HG03097 (cell line): ENCODE data around the gene RABGEF1.
"Not testable (repeated sequence)": the region's sequence is repeated elsewhere in the genome, so short reads cannot be mapped to it uniquely, and the experiment has no call there.

Experiments
- ATAC-seq: cut with Tn5 transposase; IDR thresholded peaks from one replicate; pipeline ENCODE4 v1.9.1; 2021; ENCODE audit not compliant: unreplicated experiment, low FRiP score

RABGEF1 gene

GRCh38 chr7:66763633-66764355, 23.3 kb downstream of the RABGEF1 start:
- not testable (repeated sequence) for ATAC-seq

GRCh38 chr7:66764905-66765304, 24.4 kb downstream of the RABGEF1 start:
- ATAC-seq: not testable (repeated sequence)

DNA sequence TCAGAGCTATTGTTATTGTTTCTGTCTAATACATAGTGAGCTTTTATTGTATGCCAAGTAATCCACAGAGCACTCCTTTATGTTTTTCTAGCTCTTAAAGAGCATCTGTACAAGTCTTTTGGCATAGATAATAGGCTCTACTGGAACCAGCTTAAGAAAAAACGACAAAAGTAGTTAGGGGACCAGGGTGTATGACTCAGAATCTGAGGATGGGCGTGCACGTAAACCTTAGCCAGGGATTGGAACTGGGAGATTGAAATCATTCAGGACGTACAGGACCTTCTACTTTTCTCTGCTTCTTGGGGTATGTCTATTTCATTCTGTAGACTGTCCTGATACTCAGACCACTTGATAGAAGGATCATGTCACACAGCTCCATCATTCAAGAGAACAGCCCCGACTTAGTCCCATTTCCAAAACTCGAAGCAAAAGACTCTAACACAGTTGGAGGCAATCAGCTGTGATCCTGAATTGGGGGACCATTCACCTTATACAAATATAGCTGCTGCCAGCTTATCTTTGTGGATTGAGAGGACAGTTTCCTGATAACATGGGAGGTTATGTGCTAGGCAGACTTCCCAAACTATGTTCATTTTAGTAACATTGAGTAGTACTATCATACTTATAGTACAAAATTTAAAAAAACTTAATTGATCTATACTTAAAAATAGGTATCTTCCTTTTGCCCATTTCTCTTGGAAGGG, 24.9 kb downstream of the RABGEF1 start:
- ATAC-seq: not testable (repeated sequence)

DNA sequence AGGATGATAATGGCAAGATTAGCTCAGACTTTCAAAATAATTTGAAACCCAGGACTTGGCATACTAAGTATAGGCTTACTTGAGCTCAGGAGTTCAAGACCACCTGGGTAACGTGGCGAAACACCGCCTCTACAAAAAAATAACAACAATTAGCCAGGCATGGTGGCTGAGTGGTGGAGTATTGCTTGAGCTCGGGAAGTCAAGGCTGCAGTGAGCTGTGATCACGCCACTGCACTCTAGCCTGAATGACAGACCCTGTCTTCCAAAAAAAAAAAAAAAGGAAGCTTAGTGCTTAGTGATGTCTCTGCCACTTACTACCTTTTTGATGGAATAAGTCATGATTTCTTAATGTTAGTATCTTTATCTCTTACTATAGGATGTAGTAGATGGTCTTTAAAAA, 25.5 kb downstream of the RABGEF1 start:
- ATAC-seq: no peak

GRCh38 chr7:66767486-66767885, 27.0 kb downstream of the RABGEF1 start:
- ATAC-seq: not testable (repeated sequence)

DNA sequence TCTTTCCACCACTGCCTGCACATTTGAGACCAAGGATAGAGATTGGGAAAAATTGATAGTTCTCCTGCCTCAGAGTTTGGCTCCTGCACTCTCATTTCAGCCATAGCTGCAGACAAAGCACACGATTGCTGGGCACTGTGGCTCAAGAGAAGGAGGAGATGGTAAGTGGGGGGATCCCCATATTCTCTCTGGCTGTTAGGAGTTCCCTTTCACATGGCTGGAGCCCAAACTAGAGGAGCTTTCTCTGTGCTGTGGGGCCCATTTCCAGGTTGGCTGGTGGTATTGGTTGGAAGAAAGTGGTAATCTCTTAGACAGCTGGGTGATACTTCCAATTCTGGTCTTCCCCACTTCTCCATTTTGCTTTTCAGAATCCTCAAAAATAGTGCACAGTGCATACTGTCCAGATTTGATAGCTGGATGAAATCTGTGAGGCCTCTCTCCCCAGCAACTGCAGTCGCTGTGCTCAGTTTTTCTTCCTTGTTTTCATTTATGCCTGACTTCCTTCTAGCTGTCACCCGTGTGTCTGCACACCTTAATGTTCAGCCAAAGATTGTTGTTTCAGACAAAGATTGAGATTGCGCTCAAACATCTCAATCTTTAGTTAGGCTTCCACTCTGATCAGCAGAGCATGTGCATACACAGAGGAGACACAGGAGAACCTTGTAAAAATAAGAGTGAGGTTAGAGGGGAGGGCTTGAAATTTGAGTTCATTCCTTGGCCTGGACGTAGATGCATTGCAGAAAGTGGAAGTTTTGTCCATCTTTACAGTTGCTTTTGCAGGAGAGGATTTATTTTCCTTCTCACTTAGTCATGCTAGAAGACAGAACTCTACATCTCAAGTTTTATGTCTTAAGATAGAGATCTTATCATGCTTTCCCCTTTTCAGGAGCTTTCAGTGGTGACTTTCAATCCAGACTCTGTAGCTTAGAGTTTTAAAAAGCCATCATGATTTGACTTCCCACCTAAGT, 28.6 kb downstream of the RABGEF1 start:
- no peak for ATAC-seq

- no peak for ATAC-seq
These were observed 29.4 kb downstream of the RABGEF1 start for GRCh38 chr7:66769833-66770512.

DNA sequence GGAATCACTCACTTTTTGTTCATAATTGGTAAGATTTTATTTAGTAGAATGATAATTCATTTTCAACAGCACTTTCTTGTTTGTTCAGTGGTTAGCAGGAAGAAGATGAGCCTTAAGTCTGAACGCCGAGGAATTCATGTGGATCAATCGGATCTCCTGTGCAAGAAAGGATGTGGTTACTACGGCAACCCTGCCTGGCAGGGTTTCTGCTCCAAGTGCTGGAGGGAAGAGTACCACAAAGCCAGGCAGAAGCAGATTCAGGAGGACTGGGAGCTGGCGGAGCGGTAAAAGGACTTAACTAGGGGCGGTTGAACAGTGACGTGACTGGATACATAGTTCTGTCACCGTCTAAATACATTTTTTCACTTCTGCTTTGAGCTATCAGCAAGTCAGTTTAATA, 31.3 kb downstream of the RABGEF1 start:
- ATAC-seq: no peak

- ATAC-seq: not testable (repeated sequence)
These were observed 33.2 kb downstream of the RABGEF1 start for GRCh38 chr7:66773744-66774143.

DNA sequence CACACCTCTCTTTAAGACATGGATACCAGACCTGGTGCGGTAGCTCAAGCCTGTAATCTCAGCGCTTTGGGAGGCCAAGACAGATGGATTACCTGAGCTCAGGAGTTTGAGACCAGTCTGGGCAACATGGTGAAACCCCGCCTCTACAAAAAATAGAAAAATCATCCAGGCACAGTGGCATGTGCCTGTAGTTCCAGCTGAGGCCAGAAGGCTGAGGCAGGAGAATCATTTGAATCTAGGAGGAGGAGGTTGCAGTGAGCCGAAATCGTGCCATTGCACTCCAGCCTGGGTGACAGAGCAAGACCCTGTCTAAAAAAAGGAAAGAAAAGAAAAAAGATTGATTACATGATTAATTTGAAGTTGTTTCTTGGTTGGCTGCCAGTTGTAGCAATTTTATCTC, 35.9 kb downstream of the RABGEF1 start:
- ATAC-seq: not testable (repeated sequence)

DNA sequence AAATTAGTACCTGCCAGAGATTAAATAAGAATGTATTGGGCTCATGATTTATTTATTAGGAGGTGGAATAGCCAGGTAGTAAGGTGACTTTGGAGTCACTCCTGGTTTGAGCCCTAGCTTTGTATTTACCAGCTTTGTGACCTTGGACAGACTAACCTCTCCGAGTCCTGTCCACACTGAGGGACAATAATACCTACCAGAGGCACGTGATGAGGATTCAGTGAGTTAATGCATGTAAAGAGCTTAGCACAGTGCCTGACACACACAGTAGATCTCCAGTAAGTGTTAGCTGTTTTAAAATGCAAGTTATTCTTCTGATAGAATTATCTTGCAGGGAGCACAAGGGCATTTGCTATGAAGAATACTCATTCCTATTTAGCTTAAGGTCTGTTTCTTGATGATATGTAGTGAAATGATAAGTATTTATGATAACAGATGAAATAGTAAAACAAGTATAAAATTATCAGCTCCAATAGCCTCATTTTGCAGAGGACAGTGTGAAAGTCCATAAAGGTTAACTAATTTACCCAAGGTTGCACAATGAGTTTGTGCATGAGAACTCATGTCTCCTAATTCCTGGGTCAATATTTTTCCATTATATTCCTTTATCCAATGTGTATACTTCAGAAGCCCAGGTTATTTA, 36.4 kb downstream of the RABGEF1 start:
- ATAC-seq: no peak

- ATAC-seq: no peak
These were observed 37.7 kb downstream of the RABGEF1 start for GRCh38 chr7:66778201-66778600.

DNA sequence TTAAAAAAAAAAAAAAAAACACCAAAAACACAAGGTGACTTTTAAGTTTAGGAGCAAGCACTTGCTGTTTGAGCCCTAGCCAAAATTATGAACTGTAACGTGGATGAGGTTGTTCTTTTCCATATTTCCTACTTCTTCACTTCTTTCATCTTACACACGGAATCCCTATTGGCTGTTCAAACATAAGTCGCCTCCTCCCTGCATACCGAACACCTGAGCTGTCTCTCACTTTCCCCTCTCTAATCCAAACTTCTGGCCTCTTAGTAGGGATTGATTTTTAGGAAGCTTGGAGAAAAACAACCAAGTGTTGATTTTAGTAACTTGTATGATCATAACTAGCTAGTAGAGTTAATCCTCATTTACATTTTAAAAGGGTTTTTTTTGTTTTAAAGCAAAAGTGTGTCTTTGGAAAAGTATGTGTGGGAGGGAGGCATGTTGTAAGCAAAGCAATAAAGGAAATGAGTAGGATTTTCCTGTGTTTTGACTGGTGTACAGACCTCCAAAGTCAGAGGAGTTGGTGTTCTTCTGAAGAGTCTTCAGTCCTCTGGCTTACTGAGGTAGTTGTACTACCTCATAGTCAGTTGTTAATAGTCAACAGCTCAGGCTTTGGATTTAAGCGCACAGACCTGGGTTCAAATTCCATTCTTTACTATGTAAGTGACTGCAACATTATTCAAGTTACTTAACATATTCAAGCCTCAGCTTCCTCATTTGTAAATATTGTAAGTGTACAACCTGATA, 39.3 kb downstream of the RABGEF1 start:
- ATAC-seq: no peak

DNA sequence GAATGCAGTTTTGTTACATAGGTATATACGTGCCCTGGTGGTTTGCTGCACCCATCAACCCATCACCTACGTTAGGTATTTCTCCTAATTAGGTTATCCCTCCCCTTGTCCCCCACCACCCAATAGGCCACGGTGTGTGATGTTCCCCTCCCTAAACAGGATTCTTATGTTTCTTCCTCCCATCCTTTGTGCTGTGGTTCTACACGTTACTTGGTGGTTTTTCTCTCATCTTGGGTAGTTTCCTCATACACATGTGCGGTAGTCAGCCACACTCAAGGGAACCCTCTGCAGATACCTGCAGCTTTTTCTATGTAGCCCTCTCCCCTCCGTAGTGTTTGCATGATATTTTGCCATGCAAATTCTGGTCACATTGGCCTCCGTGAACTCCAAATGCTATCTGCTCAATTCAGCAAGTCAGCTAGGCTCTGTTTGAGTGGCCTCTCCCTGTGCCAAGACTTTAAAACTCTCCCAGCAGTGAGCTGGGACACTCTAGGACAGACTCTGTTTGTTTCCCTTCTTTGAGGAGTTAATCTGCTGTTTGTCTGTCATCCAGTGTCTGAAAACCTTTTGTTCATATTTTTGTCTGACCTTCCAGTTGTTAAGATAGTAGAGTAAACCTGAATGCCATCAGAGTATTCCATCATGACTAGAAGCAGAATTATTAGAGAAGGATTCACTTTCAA, 41.0 kb downstream of the RABGEF1 start:
- no peak for ATAC-seq

DNA sequence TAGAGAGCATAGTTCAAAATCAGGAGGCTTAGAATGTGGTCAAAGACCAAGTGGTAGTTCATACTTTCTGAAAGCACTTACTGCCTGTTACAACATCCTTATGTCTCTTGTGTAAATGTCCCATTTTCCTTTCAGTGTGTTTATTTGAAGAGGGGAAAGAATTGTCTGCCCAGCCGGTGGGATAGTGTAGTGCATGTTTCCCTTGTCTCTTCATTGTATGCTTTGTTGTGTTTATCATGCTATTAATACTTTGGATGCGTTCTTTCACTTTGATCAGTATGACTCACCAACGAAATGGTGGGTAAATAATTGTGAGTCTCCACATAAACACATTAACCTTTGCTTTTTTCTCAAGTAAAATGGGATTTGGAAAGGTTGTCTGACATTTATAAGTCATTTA, 42.3 kb downstream of the RABGEF1 start:
- ATAC-seq: not testable (repeated sequence)

GRCh38 chr7:66783887-66784595, 43.5 kb downstream of the RABGEF1 start:
- not testable (repeated sequence) for ATAC-seq

- no peak for ATAC-seq
These were observed 49.7 kb downstream of the RABGEF1 start for GRCh38 chr7:66790196-66790595.

- no peak for ATAC-seq
These were observed 50.2 kb downstream of the RABGEF1 start for GRCh38 chr7:66790725-66791124.
